Hematopoietic multipotent progenitor cell treated with erythropoietin and hydrocortisone succinate and interleukin-3 and kit ligand, for 8 days (in vitro differentiated cells): Measurements from ENCODE around the gene DUSP6.
"Not testable (repeated sequence)": the region's sequence is repeated elsewhere in the genome, so short reads cannot be mapped to it uniquely, and the experiment has no call there.

Source experiments
- DNase-seq: peaks from one replicate; pipeline ENCODE4 v3.0.0-alpha.2; 2015

DUSP6 gene

GRCh38 chr12:89351489-89352241 lies 636 bp downstream of the DUSP6 start:
- peak; percentile 20 for DNase-seq

- DNase-seq = peak; percentile 14
Observed at GRCh38 chr12:89350630-89351488, 1.4 kb downstream of the DUSP6 start.

- DNase-seq = no peak
Observed at GRCh38 chr12:89350260-89350629, 2.1 kb downstream of the DUSP6 start.

- no peak for DNase-seq
Observed at GRCh38 chr12:89349814-89350213, 2.5 kb downstream of the DUSP6 start.

GRCh38 chr12:89348894-89349699 lies 3.2 kb downstream of the DUSP6 start:
- DNase-seq = no peak

GRCh38 chr12:89347325-89347829 lies 4.9 kb downstream of the DUSP6 start:
- DNase-seq = no peak

- DNase-seq = no peak
Observed at GRCh38 chr12:89346741-89347324, 5.5 kb downstream of the DUSP6 start.

- peak; percentile 86 for DNase-seq
Observed at GRCh38 chr12:89345830-89346740, 6.2 kb downstream of the DUSP6 start.

- DNase-seq = no peak
Observed at GRCh38 chr12:89345376-89345775, 6.9 kb downstream of the DUSP6 start.

- DNase-seq = no peak
Observed at GRCh38 chr12:89344862-89345202, 7.5 kb downstream of the DUSP6 start.

GRCh38 chr12:89344043-89344861 lies 8.0 kb downstream of the DUSP6 start:
- DNase-seq = no peak

- no peak for DNase-seq
Observed at GRCh38 chr12:89343127-89343526, 9.2 kb downstream of the DUSP6 start.

- DNase-seq = no peak
Observed at GRCh38 chr12:89340861-89341260, 11.4 kb downstream of the DUSP6 start.

- no peak for DNase-seq
Observed at GRCh38 chr12:89339526-89339925, 12.8 kb downstream of the DUSP6 start.

GRCh38 chr12:89337136-89337535 lies 15.2 kb downstream of the DUSP6 start:
- not testable (repeated sequence) for DNase-seq

GRCh38 chr12:89335452-89336244 lies 16.7 kb downstream of the DUSP6 start:
- no peak for DNase-seq

- DNase-seq = no peak
Observed at GRCh38 chr12:89334548-89335169, 17.6 kb downstream of the DUSP6 start.

GRCh38 chr12:89333564-89334252 lies 18.6 kb downstream of the DUSP6 start:
- DNase-seq = no peak
